Neural cell (in vitro differentiated cells): ENCODE measurements around the gene SLC50A1. TPM values are rescaled to one million over a fixed set of nuclear protein-coding genes. Genes with fewer than 3 reads are reported as not detected.
A peak's percentile ranks its signal among the peaks of the same experiment; 100 is the strongest.

Experiments
- H2AFZ ChIP-seq: fragments of 200-600, 300-800 bp; sonication (generic), shearing (Covaris generic); 2 replicates; pipeline ENCODE4 v1.6.0; 2014; ENCODE audit warnings: low read depth, mild to moderate bottlenecking, antibody characterized with exemption, low read length, moderate library complexity
- H3F3A ChIP-seq: fragments of 200-600 bp; shearing (Covaris generic); 2 replicates; pipeline ENCODE4 v1.6.1; 2016; ENCODE audit warnings: mild to moderate bottlenecking, moderate library complexity, mixed read lengths, antibody characterized with exemption, low read length; ENCODE audit not compliant: insufficient read depth, poor library complexity, severe bottlenecking
- H3K27ac ChIP-seq: fragments of 200-600, 300-800 bp; sonication (generic), shearing (Covaris generic); 2 replicates; pipeline ENCODE4 v1.5.1; 2014; ENCODE audit warnings: mild to moderate bottlenecking, low read length, moderate library complexity
- H3K27me3 ChIP-seq: fragments of 300-800, 200-600 bp; sonication (generic), shearing (Covaris generic); 2 replicates; pipeline ENCODE4 v1.6.0; 2014; ENCODE audit warnings: mild to moderate bottlenecking, low read depth, low read length, moderate library complexity; ENCODE audit not compliant: insufficient read depth
- H3K36me3 ChIP-seq: fragments of 300-800, 200-600 bp; sonication (generic), shearing (Covaris generic); 2 replicates; pipeline ENCODE4 v1.5.1; 2014; ENCODE audit warnings: mild to moderate bottlenecking, antibody characterized with exemption, low read length, moderate library complexity; ENCODE audit not compliant: insufficient read depth
- H3K4me2 ChIP-seq: fragments of 300-800, 200-600 bp; sonication (generic), shearing (Covaris generic); 2 replicates; pipeline ENCODE4 v1.6.0; 2014; ENCODE audit warnings: mild to moderate bottlenecking, low read length
- H3K4me3 ChIP-seq: fragments of 300-800, 200-600 bp; sonication (generic), shearing (Covaris generic); 2 replicates; pipeline ENCODE4 v1.5.1; 2014; ENCODE audit warnings: mild to moderate bottlenecking, low read length, moderate library complexity
- H3K79me2 ChIP-seq: fragments of 200-600 bp; shearing (Covaris generic); replicated peaks from 2 replicates; pipeline ENCODE4 v1.6.0; 2014; ENCODE audit warnings: mild to moderate bottlenecking, low read length, moderate library complexity; ENCODE audit not compliant: insufficient read depth
- H3K9ac ChIP-seq: fragments of 300-800, 200-600 bp; sonication (generic), shearing (Covaris generic); 2 replicates; pipeline ENCODE4 v1.6.1; 2016; ENCODE audit warnings: mild to moderate bottlenecking, low read length, mixed read lengths
- H3K9me2 ChIP-seq: fragments of 200-600 bp; shearing (Covaris generic); 2 replicates; pipeline ENCODE4 v1.6.1; 2016; ENCODE audit warnings: mild to moderate bottlenecking, low read length, mixed read lengths; ENCODE audit not compliant: insufficient read depth
- H3K9me3 ChIP-seq: fragments of 200-600, 300-800 bp; sonication (generic), shearing (Covaris generic); 2 replicates; pipeline ENCODE4 v1.6.1; 2016; ENCODE audit warnings: mild to moderate bottlenecking, mixed run types, low read length, moderate library complexity, mixed read lengths
- H4K20me1 ChIP-seq: fragments of 200-600 bp; shearing (Covaris generic); 2 replicates; pipeline ENCODE4 v1.6.1; 2016; ENCODE audit warnings: mild to moderate bottlenecking, mixed run types; ENCODE audit not compliant: insufficient read depth
- EP300 ChIP-seq: fragments of 450-650 bp; conservative IDR thresholded peaks from 2 replicates; pipeline ENCODE4 v1.6.1; 2014; ENCODE audit warnings: antibody characterized with exemption, mild to moderate bottlenecking, moderate library complexity; ENCODE audit not compliant: poor library complexity, severe bottlenecking
- EZH2 ChIP-seq: fragments of 200-600, 300-800 bp; shearing (Covaris generic), sonication (generic); IDR thresholded peaks from 2 replicates; pipeline ENCODE4 v1.6.1; 2014; ENCODE audit warnings: antibody characterized with exemption, low read length, borderline replicate concordance, mild to moderate bottlenecking; ENCODE audit not compliant: insufficient read depth, poor library complexity, severe bottlenecking
- MXI1 ChIP-seq: fragments of 450-650 bp; conservative IDR thresholded peaks from 2 replicates; pipeline ENCODE4 v1.6.1; 2014; ENCODE audit warnings: antibody characterized with exemption, mild to moderate bottlenecking; ENCODE audit not compliant: poor library complexity, severe bottlenecking
- POLR2AphosphoS5 ChIP-seq: IDR thresholded peaks from 2 replicates; pipeline ENCODE4 v1.6.1; 2012
- RAD21 ChIP-seq: fragments of 450-650 bp; conservative IDR thresholded peaks from 2 replicates; pipeline ENCODE4 v1.6.1; 2014; ENCODE audit warnings: antibody characterized with exemption, mild to moderate bottlenecking, moderate library complexity
- SMC3 ChIP-seq: fragments of 450-650 bp; conservative IDR thresholded peaks from 2 replicates; pipeline ENCODE4 v1.6.1; 2014; ENCODE audit warnings: antibody characterized with exemption, mild to moderate bottlenecking, moderate library complexity; ENCODE audit not compliant: poor library complexity
- TAF1 ChIP-seq: IDR thresholded peaks from 2 replicates; pipeline ENCODE4 v1.6.1; 2012; ENCODE audit warnings: low read depth
- polyA plus RNA-seq: library from polyadenylated mRNA; depleted of rRNA; stranded (reverse); fragments of >200 nt; gene quantifications from 2 replicates; pipeline ENCODE4 v1.2.3, GENCODE V29; 2014
- TF ChIP-seq, protein P1 (sequence below): IDR thresholded peaks from 2 replicates; pipeline ENCODE4 v1.6.1; 2012; ENCODE audit warnings: borderline replicate concordance
- TF ChIP-seq, protein P2 (sequence below): fragments of 450-650 bp; IDR thresholded peaks from 2 replicates; pipeline ENCODE4 v1.5.1; 2014; ENCODE audit warnings: antibody characterized with exemption, mild to moderate bottlenecking, moderate library complexity; ENCODE audit not compliant: poor library complexity, severe bottlenecking

Gene SLC50A1
- polyA plus RNA-seq, 1 donor from 2014 or later = 12.6 TPM

DNA sequence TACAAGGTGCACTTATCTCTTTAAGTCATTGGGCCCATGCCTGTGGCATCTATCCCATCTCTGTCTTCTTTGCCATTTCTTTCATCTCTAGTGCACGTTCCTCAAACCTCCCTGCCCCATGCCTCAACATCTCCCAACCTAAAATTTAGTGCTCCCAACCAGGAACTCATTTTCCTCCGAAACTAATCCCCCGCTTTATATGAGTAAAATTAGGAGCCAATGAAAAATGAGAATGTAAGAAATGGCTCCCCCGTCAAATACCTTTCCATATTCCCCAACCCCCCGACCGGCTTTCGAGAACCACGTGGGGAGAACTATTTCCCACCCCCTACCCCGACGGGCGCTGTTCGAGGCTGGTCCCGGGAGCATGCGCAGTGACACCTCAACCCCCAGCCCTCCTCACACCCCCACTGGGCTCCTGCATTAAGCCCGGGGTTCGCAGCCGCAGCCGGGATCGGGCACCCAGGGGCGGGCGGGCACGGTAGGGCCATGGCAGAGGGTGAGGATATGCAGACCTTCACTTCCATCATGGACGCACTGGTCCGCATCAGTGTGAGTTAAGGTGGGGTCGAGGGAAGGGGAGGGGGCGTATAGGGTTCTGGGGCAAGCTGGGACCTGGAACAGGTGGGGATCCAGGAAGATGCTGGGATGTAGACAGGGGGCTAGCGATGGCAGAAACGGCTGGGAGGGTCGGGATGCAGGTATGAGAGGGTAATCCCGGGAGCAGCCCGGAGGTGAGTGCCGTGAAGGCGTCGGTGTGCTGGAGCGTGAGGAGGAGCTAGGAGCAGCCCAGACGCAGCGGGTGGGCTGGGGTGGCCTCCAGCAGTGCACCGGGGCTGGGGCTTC lies 38.0 kb downstream of the SLC50A1 start, which contains the start of gene TRIM46:
Gene TRIM46, plus strand, starts transcription at position 372 of the 846 bp plus-strand sequence. Its CDS starts 118 bp downstream, at position 490.
- Histone ChIP-seq H4K20me1 (no peaks in the 10 kb centered on the region), H3K9me3 (no peaks in the 10 kb centered on the region), H3F3A (peaks cover 5% of the 10 kb centered on the region), H3K4me3 (peak within 1 kb of the TSS; percentile 93), H3K79me2 (peaks cover 37% of the 10 kb centered on the region), H3K9ac (peak within 1 kb of the TSS; percentile 100), H2AFZ (peak within 1 kb of the TSS; percentile 85), H3K4me2 (peak within 1 kb of the TSS; percentile 91), H3K9me2 (no peaks in the 10 kb centered on the region), H3K27ac (peak within 1 kb of the TSS; percentile 99), H3K27me3 (no peaks in the 10 kb centered on the region), H3K36me3 (peaks cover 13% of the 10 kb centered on the region)
- TF ChIP-seq, protein P1, sequence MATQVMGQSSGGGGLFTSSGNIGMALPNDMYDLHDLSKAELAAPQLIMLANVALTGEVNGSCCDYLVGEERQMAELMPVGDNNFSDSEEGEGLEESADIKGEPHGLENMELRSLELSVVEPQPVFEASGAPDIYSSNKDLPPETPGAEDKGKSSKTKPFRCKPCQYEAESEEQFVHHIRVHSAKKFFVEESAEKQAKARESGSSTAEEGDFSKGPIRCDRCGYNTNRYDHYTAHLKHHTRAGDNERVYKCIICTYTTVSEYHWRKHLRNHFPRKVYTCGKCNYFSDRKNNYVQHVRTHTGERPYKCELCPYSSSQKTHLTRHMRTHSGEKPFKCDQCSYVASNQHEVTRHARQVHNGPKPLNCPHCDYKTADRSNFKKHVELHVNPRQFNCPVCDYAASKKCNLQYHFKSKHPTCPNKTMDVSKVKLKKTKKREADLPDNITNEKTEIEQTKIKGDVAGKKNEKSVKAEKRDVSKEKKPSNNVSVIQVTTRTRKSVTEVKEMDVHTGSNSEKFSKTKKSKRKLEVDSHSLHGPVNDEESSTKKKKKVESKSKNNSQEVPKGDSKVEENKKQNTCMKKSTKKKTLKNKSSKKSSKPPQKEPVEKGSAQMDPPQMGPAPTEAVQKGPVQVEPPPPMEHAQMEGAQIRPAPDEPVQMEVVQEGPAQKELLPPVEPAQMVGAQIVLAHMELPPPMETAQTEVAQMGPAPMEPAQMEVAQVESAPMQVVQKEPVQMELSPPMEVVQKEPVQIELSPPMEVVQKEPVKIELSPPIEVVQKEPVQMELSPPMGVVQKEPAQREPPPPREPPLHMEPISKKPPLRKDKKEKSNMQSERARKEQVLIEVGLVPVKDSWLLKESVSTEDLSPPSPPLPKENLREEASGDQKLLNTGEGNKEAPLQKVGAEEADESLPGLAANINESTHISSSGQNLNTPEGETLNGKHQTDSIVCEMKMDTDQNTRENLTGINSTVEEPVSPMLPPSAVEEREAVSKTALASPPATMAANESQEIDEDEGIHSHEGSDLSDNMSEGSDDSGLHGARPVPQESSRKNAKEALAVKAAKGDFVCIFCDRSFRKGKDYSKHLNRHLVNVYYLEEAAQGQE = peak; percentile 71
- TF ChIP-seq POLR2AphosphoS5 (peak; percentile 90), EP300 (no peak), TAF1 (peak; percentile 75), SMC3 (no peak), MXI1 (peak; percentile 3), EZH2 (no peak), RAD21 (no peak)
- TF ChIP-seq, protein P2, sequence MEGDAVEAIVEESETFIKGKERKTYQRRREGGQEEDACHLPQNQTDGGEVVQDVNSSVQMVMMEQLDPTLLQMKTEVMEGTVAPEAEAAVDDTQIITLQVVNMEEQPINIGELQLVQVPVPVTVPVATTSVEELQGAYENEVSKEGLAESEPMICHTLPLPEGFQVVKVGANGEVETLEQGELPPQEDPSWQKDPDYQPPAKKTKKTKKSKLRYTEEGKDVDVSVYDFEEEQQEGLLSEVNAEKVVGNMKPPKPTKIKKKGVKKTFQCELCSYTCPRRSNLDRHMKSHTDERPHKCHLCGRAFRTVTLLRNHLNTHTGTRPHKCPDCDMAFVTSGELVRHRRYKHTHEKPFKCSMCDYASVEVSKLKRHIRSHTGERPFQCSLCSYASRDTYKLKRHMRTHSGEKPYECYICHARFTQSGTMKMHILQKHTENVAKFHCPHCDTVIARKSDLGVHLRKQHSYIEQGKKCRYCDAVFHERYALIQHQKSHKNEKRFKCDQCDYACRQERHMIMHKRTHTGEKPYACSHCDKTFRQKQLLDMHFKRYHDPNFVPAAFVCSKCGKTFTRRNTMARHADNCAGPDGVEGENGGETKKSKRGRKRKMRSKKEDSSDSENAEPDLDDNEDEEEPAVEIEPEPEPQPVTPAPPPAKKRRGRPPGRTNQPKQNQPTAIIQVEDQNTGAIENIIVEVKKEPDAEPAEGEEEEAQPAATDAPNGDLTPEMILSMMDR = no peak

DNA sequence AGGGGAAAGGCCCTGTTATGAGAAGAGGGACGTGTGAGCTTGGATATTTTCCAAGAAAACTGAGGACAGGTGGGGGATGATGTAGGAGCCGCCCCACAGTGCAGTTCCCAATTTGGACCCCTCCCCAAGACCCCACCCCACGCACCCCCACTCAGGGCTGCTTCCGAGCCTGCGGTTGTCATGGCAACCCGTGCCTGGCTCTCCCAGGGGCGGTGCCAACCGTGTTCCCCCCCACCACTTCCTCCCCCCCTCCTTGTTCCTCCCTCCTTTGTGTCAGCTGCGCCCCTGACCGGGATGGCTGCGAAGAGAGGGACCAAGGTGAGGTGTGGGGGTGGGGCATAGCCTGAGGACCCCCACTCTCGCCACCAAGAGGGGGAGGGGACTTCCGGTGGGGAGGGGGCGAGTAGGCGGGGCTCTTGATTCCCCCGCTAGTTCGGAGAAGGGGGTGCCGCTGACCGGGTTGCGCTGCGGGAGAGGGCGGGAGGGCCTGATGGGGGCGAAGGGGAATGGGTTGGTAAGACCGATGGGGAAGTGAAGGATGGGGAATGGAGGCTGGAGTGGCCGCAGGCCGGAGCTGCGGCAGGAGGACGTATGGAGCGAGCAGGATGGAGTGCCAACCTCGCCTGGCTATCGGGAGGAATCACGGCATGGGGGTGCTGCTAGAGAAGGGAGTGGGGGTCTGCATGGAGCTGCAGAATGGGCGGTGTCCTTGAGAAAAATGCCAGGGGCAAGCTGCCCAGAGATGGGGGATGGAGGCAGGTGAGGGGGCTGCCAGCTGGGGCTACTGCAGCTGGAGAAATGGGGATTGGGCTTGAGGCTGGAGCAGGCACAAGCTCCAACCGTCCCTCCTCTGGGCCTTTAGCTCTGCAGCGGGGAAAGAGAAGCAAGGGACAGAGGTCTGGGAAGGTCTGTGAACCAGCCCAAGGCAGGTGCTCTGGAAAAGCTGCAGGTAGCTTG lies 39.0 kb downstream of the SLC50A1 start:
- peak overlapping the region; percentile 65 for H2AFZ ChIP-seq
- H3K9me2 ChIP-seq = no peaks in the 10 kb centered on the region
- H3K9ac ChIP-seq = peak overlapping the region; percentile 100
- H3K9me3 ChIP-seq = no peaks in the 10 kb centered on the region
- no peaks in the 10 kb centered on the region for H3K27me3 ChIP-seq
- H3K4me2 ChIP-seq = peak overlapping the region; percentile 91
- peaks cover 5% of the 10 kb centered on the region for H3F3A ChIP-seq
- H3K36me3 ChIP-seq = peaks cover 13% of the 10 kb centered on the region
- no peaks in the 10 kb centered on the region for H4K20me1 ChIP-seq
- H3K79me2 ChIP-seq = peaks cover 37% of the 10 kb centered on the region
- no peak for TF ChIP-seq MXI1
- TF ChIP-seq, protein P1 = no peak
- TF ChIP-seq RAD21 = no peak
- TF ChIP-seq POLR2AphosphoS5 = peak; percentile 86
- TF ChIP-seq SMC3 = no peak
- TF ChIP-seq, protein P2 = no peak
- no peak for TF ChIP-seq EZH2
- TF ChIP-seq EP300 = no peak
- TF ChIP-seq TAF1 = peak; percentile 10
- peak overlapping the region; percentile 99 for H3K27ac ChIP-seq
- peak overlapping the region; percentile 93 for H3K4me3 ChIP-seq
